Fibroblast of lung (primary cell): ENCODE data around the gene TSC22D2.

ENCODE experiments used
- EZH2 ChIP-seq: IDR thresholded peaks from 2 replicates; pipeline ENCODE4 v1.5.1; 2012; ENCODE audit warnings: low read length, control low read depth, mild to moderate bottlenecking; ENCODE audit errors: missing control alignments
- TF ChIP-seq, protein P1 (sequence below), 2 donors: IDR thresholded peaks in 1 of 2; conservative IDR thresholded peaks in 1 of 2; 1 replicate in 1 of 2; 2 replicates in 1 of 2; pipeline ENCODE4 v1.5.1; 2011 to 2012; ENCODE audit warnings: low read length in 2 of 2, control low read depth in 1 of 2, inconsistent platforms in 1 of 2, low read depth in 1 of 2, mild to moderate bottlenecking in 1 of 2

DNA sequence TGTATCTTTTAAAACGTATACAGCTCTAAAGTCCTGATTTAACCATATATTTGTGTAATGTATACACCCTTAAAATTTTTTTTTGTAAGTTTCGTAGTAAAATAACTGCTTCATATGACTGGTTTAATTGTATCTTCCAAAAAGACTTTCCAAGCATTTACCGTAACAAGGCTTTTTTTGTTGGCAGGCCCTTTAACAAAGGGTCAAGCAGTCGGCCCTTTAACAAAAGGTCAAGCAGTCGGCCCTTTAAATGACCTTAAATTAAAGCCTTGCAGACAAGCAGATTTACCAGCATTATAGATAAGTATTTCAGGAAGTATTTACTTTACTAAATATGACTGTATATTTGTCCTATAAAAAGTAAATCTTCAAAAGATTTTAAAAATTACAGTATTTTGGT, 28.1 kb downstream of the TSC22D2 start:
- TF ChIP-seq, protein P1, sequence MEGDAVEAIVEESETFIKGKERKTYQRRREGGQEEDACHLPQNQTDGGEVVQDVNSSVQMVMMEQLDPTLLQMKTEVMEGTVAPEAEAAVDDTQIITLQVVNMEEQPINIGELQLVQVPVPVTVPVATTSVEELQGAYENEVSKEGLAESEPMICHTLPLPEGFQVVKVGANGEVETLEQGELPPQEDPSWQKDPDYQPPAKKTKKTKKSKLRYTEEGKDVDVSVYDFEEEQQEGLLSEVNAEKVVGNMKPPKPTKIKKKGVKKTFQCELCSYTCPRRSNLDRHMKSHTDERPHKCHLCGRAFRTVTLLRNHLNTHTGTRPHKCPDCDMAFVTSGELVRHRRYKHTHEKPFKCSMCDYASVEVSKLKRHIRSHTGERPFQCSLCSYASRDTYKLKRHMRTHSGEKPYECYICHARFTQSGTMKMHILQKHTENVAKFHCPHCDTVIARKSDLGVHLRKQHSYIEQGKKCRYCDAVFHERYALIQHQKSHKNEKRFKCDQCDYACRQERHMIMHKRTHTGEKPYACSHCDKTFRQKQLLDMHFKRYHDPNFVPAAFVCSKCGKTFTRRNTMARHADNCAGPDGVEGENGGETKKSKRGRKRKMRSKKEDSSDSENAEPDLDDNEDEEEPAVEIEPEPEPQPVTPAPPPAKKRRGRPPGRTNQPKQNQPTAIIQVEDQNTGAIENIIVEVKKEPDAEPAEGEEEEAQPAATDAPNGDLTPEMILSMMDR (conservative IDR thresholded peaks at IDR 0.05 in 1 of 2, IDR thresholded peaks at IDR 0.05 in 1 of 2; ENCODE audit: low read depth in 1 of 2, low read length in 2 of 2): no peak
- no peak for TF ChIP-seq EZH2
